HG02885 (cell line): ENCODE results near the gene SH2B3.

ENCODE experiments used
- ATAC-seq: cut with Tn5 transposase; IDR thresholded peaks from one replicate; pipeline ENCODE4 v1.9.1; 2021; ENCODE audit warnings: mild to moderate bottlenecking; ENCODE audit not compliant: unreplicated experiment, poor library complexity

SH2B3 gene

GRCh38 chr12:111442301-111443045 is 36.8 kb downstream of the SH2B3 start:
- no peak for ATAC-seq

GRCh38 chr12:111443086-111443485 is 37.4 kb downstream of the SH2B3 start:
- no peak for ATAC-seq

GRCh38 chr12:111443586-111443985 is 37.9 kb downstream of the SH2B3 start:
- ATAC-seq, result peak; percentile 24

GRCh38 chr12:111444314-111444924 is 38.7 kb downstream of the SH2B3 start:
- ATAC-seq, result peak; percentile 42

- peak; percentile 83 for ATAC-seq
These were observed 39.4 kb downstream of the SH2B3 start for GRCh38 chr12:111444925-111445725.

- ATAC-seq, result no peak
These were observed 40.2 kb downstream of the SH2B3 start for GRCh38 chr12:111445726-111446581.

GRCh38 chr12:111446631-111447570 is 41.2 kb downstream of the SH2B3 start:
- no peak for ATAC-seq

GRCh38 chr12:111447571-111448265 is 42.0 kb downstream of the SH2B3 start:
- ATAC-seq, result no peak

- ATAC-seq, result no peak
These were observed 42.6 kb downstream of the SH2B3 start for GRCh38 chr12:111448266-111448830.

- ATAC-seq, result no peak
These were observed 43.4 kb downstream of the SH2B3 start for GRCh38 chr12:111448846-111449790.

GRCh38 chr12:111450676-111451075 is 45.0 kb downstream of the SH2B3 start:
- no peak for ATAC-seq

GRCh38 chr12:111451232-111451631 is 45.5 kb downstream of the SH2B3 start:
- ATAC-seq, result no peak

- ATAC-seq, result no peak
These were observed 46.0 kb downstream of the SH2B3 start for GRCh38 chr12:111451649-111452129.

- no peak for ATAC-seq
These were observed 47.6 kb downstream of the SH2B3 start for GRCh38 chr12:111453071-111453989.

- ATAC-seq, result no peak
These were observed 48.6 kb downstream of the SH2B3 start for GRCh38 chr12:111454311-111454710.
